ENCODE data around the gene BICDL1.
A peak's percentile ranks its signal among the peaks of the same experiment; 100 is the strongest.

The BICDL1 gene

DNA sequence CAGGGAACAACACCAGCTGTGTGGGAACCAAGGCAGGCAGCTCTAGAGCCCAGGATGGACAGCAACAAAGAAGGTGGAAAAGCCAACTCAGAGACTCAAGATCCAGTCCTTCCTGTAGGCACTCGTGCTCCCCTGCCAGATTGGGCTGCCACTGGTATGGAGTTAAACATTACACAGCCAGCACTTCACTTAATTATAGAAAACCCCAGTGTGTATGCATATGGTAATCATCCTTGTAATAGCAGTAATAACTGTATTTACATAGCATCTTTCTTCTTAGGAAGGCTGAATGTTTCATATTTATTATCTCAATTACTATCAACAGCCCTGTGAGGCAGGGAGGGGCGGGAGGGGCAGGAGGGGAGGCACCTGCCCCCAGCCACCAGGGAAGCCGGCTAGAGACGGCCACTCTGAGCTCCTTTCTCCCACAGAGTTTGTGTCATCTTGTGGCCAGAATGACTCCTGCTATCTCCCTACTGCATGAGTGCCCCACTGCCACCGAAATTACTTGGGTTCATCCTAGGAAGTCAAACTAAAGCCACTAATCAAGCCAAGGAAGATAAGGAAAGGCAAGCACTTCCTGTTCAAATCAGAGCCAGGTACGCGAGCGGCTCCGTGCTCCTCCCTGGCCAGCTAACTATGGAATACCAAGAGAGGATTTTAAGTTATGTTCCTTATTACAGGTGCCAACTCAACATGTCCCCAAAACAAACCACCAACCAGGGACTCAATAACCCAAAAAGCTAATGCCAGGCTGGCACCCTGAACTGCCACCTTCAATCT lies 143.2 kb downstream of the BICDL1 start:
- DNase-seq: no peak

DNA sequence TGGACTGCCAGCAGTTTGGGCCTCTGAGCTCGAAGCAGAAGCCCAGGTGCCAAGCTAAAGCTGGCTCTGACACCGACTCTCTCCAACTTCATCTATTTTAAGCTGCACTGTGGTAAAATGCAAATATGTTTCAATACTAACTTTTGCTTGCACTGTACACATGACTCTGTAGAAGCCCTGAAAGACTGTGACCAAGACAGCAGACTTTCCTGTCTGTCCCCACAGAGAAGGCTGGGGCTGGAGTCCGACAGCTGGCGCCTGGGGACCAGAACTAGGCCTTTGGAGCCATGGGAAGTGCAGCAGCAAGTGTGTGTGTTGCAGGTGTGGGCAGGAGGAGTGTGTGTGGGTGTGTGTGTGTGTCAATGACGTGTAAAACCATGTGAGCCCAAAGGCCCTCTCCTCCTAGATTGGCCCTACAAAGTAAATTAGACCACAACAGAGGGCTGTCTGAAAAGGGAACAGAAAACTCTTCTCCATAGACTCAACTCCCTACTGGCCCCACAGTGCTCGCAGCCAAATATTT lies 143.9 kb downstream of the BICDL1 start:
- no peak for DNase-seq

DNA sequence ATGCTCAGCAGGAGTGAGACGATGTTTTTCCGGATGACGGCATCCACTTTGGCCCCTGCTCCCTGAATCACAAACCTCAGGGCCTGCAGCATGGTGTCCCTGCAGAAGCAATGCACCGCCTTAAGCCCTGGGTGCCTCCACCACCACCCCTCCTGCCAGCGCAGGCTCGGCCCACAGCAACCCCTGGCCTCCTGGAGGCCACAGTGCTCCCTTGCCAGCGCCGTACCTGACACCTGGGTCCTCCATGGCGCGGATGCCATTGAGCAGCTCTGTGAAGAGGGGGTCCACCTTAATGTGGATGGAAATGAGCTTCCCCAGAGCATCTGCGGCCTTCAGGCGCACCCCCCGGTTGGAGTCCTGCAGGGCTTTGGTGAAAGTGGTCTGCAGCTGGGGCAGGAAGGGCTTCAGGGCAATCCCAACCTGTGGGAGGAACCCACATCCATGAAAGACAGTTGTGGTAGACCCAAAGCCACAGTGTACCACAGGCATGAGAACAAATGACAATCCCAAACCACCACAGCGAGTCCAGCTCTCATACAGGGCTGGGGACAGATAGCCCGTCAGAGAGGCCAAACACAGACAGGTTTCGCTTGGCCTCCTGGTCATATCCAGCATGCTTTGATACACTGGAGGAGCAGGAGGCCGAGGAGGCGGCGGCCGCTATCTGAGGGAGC lies 145.4 kb downstream of the BICDL1 start:
- DNase-seq: no peak

DNA sequence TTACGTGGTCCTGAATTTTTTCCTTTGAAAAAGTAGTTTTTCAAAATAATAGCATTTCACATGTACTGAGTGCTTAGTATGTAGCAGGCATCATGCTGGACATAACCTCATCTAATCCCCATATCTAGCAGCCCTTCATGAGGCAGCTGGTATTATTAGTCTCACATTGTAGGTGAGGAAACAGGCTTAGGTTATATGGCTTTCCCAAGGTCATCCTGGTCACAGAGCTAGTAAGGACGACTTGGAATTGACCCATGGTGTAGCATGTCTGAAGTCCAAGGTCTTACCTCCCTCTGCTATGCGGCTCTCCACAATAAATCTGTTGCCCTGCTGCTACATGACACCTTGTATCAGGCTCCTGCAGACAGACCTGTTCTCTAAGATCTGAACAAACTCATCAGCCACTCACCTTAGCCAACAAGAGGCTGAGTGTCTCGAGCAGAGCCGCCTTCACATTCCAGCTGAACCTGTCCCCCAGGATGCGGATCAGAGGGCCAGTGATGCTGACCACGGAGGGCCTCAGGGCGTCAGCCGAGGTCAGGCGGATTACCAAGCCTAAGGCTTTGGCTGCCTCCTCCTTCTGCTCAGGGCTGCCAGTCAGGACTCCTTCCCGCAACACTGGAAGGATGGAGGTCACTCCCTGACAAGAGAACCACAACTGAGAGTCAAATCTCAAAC lies 147.2 kb downstream of the BICDL1 start:
- no peak for DNase-seq

- DNase-seq: no peak
Measured at GRCh38 chr12:120137833-120138232, 148.8 kb downstream of the BICDL1 start.

- no peak for DNase-seq
Measured at GRCh38 chr12:120138366-120138765, 149.3 kb downstream of the BICDL1 start.

GRCh38 chr12:120139958-120140357 lies 150.9 kb downstream of the BICDL1 start:
- peak; percentile 4 for DNase-seq

DNA sequence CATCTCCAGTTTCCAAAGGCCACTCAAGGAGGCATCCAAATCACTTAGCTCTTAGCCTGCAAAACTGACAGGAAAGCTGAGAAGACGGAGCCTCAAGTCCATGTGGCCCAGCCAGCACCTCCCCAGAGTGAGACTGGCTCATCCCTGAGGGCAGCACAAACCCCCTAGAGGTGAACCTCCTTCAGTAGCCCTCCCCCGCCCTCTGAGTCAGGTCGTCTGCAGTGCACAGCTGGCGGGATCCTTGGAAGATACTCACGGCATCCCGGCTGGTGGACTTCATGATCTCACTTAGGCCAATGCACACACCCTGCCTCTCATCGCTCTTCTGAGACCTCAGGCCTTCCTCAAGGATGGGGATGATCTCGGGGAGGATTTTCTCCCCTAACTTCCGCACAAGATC lies 151.6 kb downstream of the BICDL1 start:
- no peak for DNase-seq

DNA sequence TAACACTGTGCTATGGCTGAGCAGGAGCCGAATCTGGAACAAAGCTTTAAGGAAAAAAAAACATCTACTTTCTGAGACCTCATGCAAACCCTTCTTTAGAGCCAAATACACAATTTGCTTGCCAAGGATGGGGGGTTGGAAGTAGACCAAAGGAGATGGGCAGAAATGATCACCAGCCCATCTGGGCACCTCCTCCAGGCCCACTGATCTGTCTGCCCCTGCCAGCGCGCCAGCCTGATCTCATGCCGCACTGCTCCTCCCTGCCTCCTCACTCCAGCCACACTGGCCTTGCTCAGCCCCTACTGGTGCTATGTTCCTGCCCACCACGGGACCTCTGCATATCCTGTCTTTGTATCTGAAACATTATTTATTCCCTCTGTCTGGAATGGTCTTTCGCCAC lies 152.3 kb downstream of the BICDL1 start:
- no peak for DNase-seq

GRCh38 chr12:120142231-120142877 lies 153.3 kb downstream of the BICDL1 start:
- DNase-seq: no peak
